Nephron (organoid): ENCODE measurements around the gene GSG1L.
A peak's percentile ranks its signal among the peaks of the same experiment; 100 is the strongest.

Source experiments
- H3K27ac Mint-ChIP-seq, 3 experiments: 2 replicates each; pipeline ENCODE4 v1.8.0; 2020; ENCODE audit warnings: mixed read lengths in 3 of 3, mild to moderate bottlenecking in 2 of 3, moderate library complexity in 1 of 3
- H3K27me3 Mint-ChIP-seq: 2 replicates; pipeline ENCODE4 v1.8.0; 2021; ENCODE audit warnings: low read depth, mild to moderate bottlenecking, moderate library complexity, mixed read lengths
- H3K36me3 Mint-ChIP-seq: 2 replicates; pipeline ENCODE4 v1.8.0; 2020; ENCODE audit warnings: low read depth, mixed read lengths
- H3K4me1 Mint-ChIP-seq: 2 replicates; pipeline ENCODE4 v1.8.0; 2020; ENCODE audit warnings: mixed read lengths
- H3K4me3 Mint-ChIP-seq, 3 experiments: 2 replicates each; pipeline ENCODE4 v1.8.0; 2020; ENCODE audit warnings: mild to moderate bottlenecking in 3 of 3, mixed read lengths in 3 of 3, moderate library complexity in 2 of 3
- H3K9me3 Mint-ChIP-seq: 2 replicates; pipeline ENCODE4 v1.8.0; 2020; ENCODE audit warnings: mixed read lengths
- TF ChIP-seq, protein P1 (sequence below), 3 experiments: fragments of 200-600 bp; sonication (generic); IDR thresholded peaks; one replicate each; pipeline ENCODE4 v1.5.0; 2021; ENCODE audit warnings: antibody characterized with exemption in 3 of 3; ENCODE audit not compliant: unreplicated experiment in 3 of 3

The GSG1L gene

DNA sequence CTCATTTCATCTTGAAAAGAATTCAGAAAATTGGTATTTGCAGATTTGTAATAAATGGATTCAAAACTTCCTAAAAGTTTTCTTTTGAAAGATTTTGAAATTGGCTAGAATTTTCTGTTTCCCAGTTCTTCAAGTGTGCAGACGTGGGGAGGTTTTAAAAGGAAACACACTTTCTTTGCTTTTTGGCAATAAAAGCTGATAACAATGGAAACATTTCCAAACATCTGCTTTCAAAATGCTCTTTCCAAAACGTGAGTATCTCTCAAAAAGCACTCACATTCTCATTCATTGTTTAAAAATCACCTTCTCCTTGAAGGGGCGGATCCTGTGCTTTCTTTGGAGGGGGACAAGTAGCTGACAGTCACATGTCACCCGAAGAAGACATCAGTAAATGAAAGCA, 8.6 kb upstream of the GSG1L start:
- Mint-ChIP-seq H3K36me3 (no peaks in the 10 kb centered on the region), H3K4me1 (peaks cover 17% of the 10 kb centered on the region), H3K9me3 (no peaks in the 10 kb centered on the region), H3K4me3 (no peak overlapping the region), H3K27ac (no peak overlapping the region), H3K27me3 (peaks cover 58% of the 10 kb centered on the region)
- TF ChIP-seq, protein P1, sequence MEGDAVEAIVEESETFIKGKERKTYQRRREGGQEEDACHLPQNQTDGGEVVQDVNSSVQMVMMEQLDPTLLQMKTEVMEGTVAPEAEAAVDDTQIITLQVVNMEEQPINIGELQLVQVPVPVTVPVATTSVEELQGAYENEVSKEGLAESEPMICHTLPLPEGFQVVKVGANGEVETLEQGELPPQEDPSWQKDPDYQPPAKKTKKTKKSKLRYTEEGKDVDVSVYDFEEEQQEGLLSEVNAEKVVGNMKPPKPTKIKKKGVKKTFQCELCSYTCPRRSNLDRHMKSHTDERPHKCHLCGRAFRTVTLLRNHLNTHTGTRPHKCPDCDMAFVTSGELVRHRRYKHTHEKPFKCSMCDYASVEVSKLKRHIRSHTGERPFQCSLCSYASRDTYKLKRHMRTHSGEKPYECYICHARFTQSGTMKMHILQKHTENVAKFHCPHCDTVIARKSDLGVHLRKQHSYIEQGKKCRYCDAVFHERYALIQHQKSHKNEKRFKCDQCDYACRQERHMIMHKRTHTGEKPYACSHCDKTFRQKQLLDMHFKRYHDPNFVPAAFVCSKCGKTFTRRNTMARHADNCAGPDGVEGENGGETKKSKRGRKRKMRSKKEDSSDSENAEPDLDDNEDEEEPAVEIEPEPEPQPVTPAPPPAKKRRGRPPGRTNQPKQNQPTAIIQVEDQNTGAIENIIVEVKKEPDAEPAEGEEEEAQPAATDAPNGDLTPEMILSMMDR (IDR thresholded peaks at IDR 0.05; ENCODE audit: unreplicated experiment in 3 of 3), result no peak

DNA sequence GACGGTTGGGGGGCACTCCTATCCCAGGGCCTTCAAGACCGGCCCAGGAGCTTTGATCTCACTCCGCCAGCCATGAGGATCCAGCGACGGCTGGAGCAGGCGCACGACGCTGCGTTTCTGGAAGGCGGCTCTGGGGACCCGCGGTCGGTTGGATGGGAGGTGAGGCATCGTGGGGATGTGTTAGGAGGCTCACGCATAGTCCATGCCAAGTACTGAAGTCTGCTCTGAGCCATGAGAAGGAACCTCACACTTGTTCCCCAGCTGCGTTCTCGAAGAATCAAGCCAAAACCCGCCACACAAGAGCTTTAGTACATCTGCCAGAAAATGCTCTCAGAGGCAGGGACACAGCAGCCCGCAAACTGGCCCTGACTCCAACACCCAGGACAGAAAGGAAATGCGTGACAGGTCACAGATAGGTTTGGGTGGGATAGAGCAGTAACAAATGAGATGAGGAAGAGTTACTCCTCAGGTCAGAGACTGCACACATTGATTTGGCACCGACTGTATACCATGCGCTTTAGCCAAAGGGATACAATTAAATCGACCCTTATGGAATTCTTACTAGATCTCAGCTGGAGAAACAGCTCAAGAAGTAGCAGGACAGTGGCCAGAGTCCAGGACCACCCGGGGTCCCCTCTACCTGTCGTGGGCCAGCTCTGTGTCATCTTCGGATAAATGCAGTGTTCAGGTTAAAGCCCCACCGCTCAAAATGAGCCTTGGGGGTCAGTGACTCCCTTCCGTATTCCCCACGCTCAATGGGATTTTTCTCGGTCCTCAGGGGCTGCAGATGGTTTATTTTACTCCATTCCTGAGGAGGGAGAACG, 6.7 kb upstream of the GSG1L start:
- Mint-ChIP-seq H3K9me3 (no peaks in the 10 kb centered on the region), H3K36me3 (no peaks in the 10 kb centered on the region), H3K27me3 (peaks cover 64% of the 10 kb centered on the region), H3K4me3 (no peak overlapping the region), H3K4me1 (peaks cover 17% of the 10 kb centered on the region), H3K27ac (no peak overlapping the region)
- TF ChIP-seq, protein P1 (IDR thresholded peaks at IDR 0.05; ENCODE audit: unreplicated experiment in 3 of 3), result no peak

DNA sequence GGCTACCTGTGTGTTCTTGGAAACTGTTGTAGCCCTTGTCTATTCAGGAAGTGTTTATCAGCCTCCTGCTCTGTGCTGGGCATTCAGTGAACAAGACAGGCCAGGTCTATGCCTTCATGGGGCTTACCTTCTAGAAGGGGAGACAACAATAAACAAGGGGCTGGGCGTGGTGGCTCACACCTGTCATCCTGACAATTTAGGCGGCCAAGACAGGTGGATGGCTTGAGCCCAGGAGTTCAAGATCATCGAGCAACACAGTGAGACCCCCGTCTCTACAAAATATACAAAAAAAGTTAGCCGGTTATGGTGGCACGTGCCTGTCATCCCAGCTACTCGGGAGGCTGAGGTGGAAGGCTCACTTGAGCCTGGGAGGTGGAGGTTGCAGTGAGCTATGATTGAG, 5.5 kb upstream of the GSG1L start:
- Mint-ChIP-seq H3K9me3 (no peaks in the 10 kb centered on the region), H3K27me3 (peaks cover 69% of the 10 kb centered on the region), H3K36me3 (no peaks in the 10 kb centered on the region), H3K27ac (no peak overlapping the region), H3K4me3 (no peak overlapping the region), H3K4me1 (peaks cover 23% of the 10 kb centered on the region)
- TF ChIP-seq, protein P1 (IDR thresholded peaks at IDR 0.05; ENCODE audit: unreplicated experiment in 3 of 3), result no peak

DNA sequence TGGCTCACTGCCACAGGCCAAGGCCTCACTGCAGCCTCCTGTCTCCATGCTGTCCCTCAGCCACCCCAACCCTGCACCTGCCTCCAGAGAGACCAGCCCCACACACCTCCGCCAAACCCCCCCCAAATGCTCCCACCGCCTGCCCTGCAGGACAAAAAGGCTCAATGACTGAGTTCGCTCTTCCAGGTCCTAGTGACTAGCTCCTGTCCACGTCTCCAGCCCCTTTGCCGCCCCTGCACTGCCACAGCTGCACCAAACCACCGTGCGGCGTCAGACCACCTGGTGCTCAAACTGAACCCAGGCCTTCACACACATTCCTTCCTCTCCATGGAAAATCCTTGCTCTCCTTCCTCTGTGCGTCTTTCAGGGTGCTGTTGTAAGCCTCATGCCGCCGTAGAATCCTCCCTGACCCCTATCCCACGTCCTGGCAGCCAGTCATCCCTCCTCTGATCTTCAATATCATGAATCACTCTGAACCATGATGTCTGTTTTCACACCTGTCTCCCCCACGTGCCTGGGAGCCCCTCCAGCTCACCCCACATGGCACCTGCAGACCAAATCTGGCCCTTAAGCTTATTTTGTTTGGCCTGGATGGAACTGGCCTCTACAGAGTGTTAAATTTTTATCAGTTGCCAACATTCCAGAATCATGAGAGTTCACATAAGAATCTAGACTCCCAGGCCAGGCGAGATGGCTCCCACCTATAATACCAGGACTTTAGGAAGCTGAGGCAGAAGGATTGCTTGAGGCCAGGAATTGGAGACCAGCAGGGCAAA, 4.3 kb upstream of the GSG1L start:
- Mint-ChIP-seq H3K4me1 (peaks cover 23% of the 10 kb centered on the region), H3K27ac (no peak overlapping the region), H3K36me3 (no peaks in the 10 kb centered on the region), H3K9me3 (no peaks in the 10 kb centered on the region), H3K4me3 (peak overlapping the region in 2 of 3 experiments; percentile 1), H3K27me3 (peaks cover 65% of the 10 kb centered on the region)
- TF ChIP-seq, protein P1 (IDR thresholded peaks at IDR 0.05; ENCODE audit: unreplicated experiment in 3 of 3), result no peak

DNA sequence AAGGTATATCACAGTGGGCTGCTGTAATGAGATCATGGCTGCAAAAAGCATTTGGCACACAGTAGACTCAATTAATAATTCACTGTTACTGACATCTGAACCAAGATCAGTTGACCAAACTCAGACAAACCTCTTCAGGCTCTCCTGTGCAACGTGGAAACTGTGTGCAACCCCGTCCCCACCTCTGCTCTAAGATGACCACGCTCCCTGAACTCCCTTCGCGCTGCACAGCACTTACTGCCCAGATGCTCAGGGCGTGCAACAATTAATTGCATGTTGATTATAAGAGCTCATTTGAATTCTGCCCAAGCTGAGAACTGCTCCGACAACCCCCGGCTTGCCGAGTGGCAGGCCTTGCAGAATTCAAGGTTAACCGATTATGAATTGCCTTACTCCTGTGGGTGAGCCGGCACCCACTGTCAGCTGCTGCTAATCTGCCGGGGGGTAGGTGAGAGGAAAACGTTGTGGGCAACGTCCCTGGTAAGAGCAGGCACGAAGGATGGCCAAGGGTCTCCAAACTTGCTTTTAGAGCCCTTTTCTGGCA, 1.3 kb upstream of the GSG1L start:
- no peaks in the 10 kb centered on the region for H3K9me3 Mint-ChIP-seq
- H3K36me3 Mint-ChIP-seq, result no peaks in the 10 kb centered on the region
- H3K27me3 Mint-ChIP-seq, result peaks cover 78% of the 10 kb centered on the region
- TF ChIP-seq, protein P1 (IDR thresholded peaks at IDR 0.05; ENCODE audit: unreplicated experiment in 3 of 3), result no peak
- H3K4me1 Mint-ChIP-seq, result peaks cover 29% of the 10 kb centered on the region
- H3K27ac Mint-ChIP-seq, result no peak overlapping the region
- peak overlapping the region; percentile 32 to 80 (median 78) for H3K4me3 Mint-ChIP-seq
